ENCODE data around the gene DSTN.

DNA sequence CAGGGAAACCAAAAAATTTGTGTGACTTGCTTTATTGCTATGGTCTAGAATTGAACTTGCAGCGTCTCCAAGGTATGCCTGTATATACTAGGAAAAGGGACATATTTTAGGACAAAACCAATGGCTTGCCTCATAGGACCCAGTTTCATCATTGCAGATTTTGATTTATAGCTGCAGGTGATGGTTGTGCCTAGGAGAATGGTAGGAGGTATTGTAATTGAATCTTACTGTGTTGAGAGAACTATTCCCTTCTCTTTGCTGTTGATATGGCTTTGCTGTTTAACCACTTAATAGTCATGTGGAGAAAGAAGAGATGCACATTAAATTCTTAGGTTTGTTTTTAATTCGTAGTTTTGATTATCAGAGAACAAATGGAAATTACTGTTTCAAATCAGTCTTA lies 16.4 kb downstream of the DSTN start:
- TF ChIP-seq, protein P1, sequence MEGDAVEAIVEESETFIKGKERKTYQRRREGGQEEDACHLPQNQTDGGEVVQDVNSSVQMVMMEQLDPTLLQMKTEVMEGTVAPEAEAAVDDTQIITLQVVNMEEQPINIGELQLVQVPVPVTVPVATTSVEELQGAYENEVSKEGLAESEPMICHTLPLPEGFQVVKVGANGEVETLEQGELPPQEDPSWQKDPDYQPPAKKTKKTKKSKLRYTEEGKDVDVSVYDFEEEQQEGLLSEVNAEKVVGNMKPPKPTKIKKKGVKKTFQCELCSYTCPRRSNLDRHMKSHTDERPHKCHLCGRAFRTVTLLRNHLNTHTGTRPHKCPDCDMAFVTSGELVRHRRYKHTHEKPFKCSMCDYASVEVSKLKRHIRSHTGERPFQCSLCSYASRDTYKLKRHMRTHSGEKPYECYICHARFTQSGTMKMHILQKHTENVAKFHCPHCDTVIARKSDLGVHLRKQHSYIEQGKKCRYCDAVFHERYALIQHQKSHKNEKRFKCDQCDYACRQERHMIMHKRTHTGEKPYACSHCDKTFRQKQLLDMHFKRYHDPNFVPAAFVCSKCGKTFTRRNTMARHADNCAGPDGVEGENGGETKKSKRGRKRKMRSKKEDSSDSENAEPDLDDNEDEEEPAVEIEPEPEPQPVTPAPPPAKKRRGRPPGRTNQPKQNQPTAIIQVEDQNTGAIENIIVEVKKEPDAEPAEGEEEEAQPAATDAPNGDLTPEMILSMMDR (IDR thresholded peaks at IDR 0.05 in 2 of 3, conservative IDR thresholded peaks at IDR 0.05 in 1 of 3; ENCODE audit: borderline replicate concordance in 1 of 3, insufficient read depth in 1 of 3, low read depth in 2 of 3, low read length in 2 of 3) = no peak
- TF ChIP-seq, protein P2, sequence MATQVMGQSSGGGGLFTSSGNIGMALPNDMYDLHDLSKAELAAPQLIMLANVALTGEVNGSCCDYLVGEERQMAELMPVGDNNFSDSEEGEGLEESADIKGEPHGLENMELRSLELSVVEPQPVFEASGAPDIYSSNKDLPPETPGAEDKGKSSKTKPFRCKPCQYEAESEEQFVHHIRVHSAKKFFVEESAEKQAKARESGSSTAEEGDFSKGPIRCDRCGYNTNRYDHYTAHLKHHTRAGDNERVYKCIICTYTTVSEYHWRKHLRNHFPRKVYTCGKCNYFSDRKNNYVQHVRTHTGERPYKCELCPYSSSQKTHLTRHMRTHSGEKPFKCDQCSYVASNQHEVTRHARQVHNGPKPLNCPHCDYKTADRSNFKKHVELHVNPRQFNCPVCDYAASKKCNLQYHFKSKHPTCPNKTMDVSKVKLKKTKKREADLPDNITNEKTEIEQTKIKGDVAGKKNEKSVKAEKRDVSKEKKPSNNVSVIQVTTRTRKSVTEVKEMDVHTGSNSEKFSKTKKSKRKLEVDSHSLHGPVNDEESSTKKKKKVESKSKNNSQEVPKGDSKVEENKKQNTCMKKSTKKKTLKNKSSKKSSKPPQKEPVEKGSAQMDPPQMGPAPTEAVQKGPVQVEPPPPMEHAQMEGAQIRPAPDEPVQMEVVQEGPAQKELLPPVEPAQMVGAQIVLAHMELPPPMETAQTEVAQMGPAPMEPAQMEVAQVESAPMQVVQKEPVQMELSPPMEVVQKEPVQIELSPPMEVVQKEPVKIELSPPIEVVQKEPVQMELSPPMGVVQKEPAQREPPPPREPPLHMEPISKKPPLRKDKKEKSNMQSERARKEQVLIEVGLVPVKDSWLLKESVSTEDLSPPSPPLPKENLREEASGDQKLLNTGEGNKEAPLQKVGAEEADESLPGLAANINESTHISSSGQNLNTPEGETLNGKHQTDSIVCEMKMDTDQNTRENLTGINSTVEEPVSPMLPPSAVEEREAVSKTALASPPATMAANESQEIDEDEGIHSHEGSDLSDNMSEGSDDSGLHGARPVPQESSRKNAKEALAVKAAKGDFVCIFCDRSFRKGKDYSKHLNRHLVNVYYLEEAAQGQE (IDR thresholded peaks at IDR 0.05; ENCODE audit: low read depth) = no peak
- TF ChIP-seq RAD21 (IDR thresholded peaks at IDR 0.05; ENCODE audit: low read depth) = no peak
